OCI-LY1 (cell line): ENCODE data around the gene FAS.

Source experiments
- H2AFZ ChIP-seq: fragments of 200-600 bp; sonication (generic), shearing (Covaris generic); 2 replicates; pipeline ENCODE4 v1.6.0; 2014; ENCODE audit warnings: antibody characterized with exemption, mild to moderate bottlenecking, low read length
- H3F3A ChIP-seq: fragments of 200-600 bp; sonication (generic), shearing (Covaris generic); 2 replicates; pipeline ENCODE4 v1.6.0; 2014; ENCODE audit warnings: mild to moderate bottlenecking, antibody characterized with exemption, low read length, moderate library complexity; ENCODE audit not compliant: insufficient read depth
- H3K27ac ChIP-seq: fragments of 200-600 bp; sonication (generic); 2 replicates; pipeline ENCODE4 v1.5.1; 2014; ENCODE audit warnings: low read length, mixed run types, mild to moderate bottlenecking, low read depth; ENCODE audit not compliant: poor library complexity, severe bottlenecking
- H3K27me3 ChIP-seq: fragments of 200-600 bp; sonication (generic); 2 replicates; pipeline ENCODE4 v1.6.0; 2014; ENCODE audit warnings: antibody characterized with exemption, mild to moderate bottlenecking, low read length, moderate library complexity; ENCODE audit not compliant: insufficient read depth
- H3K36me3 ChIP-seq: fragments of 200-600 bp; sonication (generic); 2 replicates; pipeline ENCODE4 v1.6.1; 2014; ENCODE audit warnings: mild to moderate bottlenecking, antibody characterized with exemption, low read length, moderate library complexity, mixed read lengths; ENCODE audit not compliant: insufficient read depth
- H3K4me1 ChIP-seq: fragments of 200-600 bp; sonication (generic); 2 replicates; pipeline ENCODE4 v1.5.1; 2014; ENCODE audit warnings: mild to moderate bottlenecking, low read length, moderate library complexity; ENCODE audit not compliant: insufficient read depth, severe bottlenecking
- H3K4me2 ChIP-seq: fragments of 200-600 bp; sonication (generic), shearing (Covaris generic); 2 replicates; pipeline ENCODE4 v1.6.1; 2014; ENCODE audit warnings: low read length
- H3K4me3 ChIP-seq: fragments of 200-600 bp; sonication (generic); 2 replicates; pipeline ENCODE4 v1.5.1; 2014; ENCODE audit warnings: low read length, low read depth, mild to moderate bottlenecking, mixed read lengths; ENCODE audit not compliant: poor library complexity, severe bottlenecking
- H3K79me2 ChIP-seq: fragments of 200-600 bp; shearing (Covaris generic); 2 replicates; pipeline ENCODE4 v1.6.1; 2016; ENCODE audit warnings: mixed run types, low read length, mixed read lengths; ENCODE audit not compliant: insufficient read depth
- H3K9ac ChIP-seq: fragments of 200-600 bp; sonication (generic), shearing (Covaris generic); 2 replicates; pipeline ENCODE4 v1.6.1; 2014; ENCODE audit warnings: mild to moderate bottlenecking, low read length, mixed read lengths
- H3K9me2 ChIP-seq: fragments of 200-600 bp; sonication (generic), shearing (Covaris generic); 2 replicates; pipeline ENCODE4 v1.6.1; 2014; ENCODE audit warnings: low read depth, mild to moderate bottlenecking, low read length, mixed read lengths
- H3K9me3 ChIP-seq: fragments of 200-600 bp; shearing (Covaris generic); 2 replicates; pipeline ENCODE4 v1.6.1; 2014; ENCODE audit warnings: low read length, mixed read lengths
- H4K20me1 ChIP-seq: fragments of 200-600 bp; sonication (generic), shearing (Covaris generic); 2 replicates; pipeline ENCODE4 v1.6.0; 2016; ENCODE audit warnings: mild to moderate bottlenecking, low read length; ENCODE audit not compliant: insufficient read depth
- CTCF ChIP-seq: fragments of 200-600 bp; sonication (generic), shearing (Covaris generic); IDR thresholded peaks from 2 replicates; pipeline ENCODE4 v1.5.1; 2017; ENCODE audit warnings: mild to moderate bottlenecking, antibody characterized with exemption, low read length, moderate library complexity, mixed read lengths
- EZH2 ChIP-seq: fragments of 200-600 bp; sonication (generic), shearing (Covaris generic); IDR thresholded peaks from 2 replicates; pipeline ENCODE4 v1.8.0; 2017; ENCODE audit warnings: borderline replicate concordance, mixed run types, mild to moderate bottlenecking, antibody characterized with exemption, low read length, moderate library complexity, mixed read lengths

FAS gene

GRCh38 chr10:88962336-88962735 lies 28.3 kb upstream of the FAS start:
- TF ChIP-seq EZH2 = no peak
- no peak for TF ChIP-seq CTCF
- no peaks in the 10 kb centered on the region for H4K20me1 ChIP-seq
- no peak overlapping the region for H3K27ac ChIP-seq
- H3K9ac ChIP-seq = no peak overlapping the region
- H3K36me3 ChIP-seq = no peaks in the 10 kb centered on the region
- no peak overlapping the region for H3K4me2 ChIP-seq
- H3K9me3 ChIP-seq = no peaks in the 10 kb centered on the region
- no peaks in the 10 kb centered on the region for H3K27me3 ChIP-seq
- no peak overlapping the region for H3K4me3 ChIP-seq
- H2AFZ ChIP-seq = no peak overlapping the region
- no peaks in the 10 kb centered on the region for H3K9me2 ChIP-seq
- no peaks in the 10 kb centered on the region for H3K79me2 ChIP-seq
- H3K4me1 ChIP-seq = no peaks in the 10 kb centered on the region
- H3F3A ChIP-seq = no peaks in the 10 kb centered on the region

- Histone ChIP-seq H3K27ac (no peak overlapping the region), H3K27me3 (no peaks in the 10 kb centered on the region), H3K4me3 (no peak overlapping the region), H3K36me3 (no peaks in the 10 kb centered on the region), H2AFZ (no peak overlapping the region), H3K9ac (no peak overlapping the region), H3K4me2 (no peak overlapping the region), H3K79me2 (no peaks in the 10 kb centered on the region), H3K9me3 (no peaks in the 10 kb centered on the region), H3K9me2 (no peaks in the 10 kb centered on the region), H3F3A (no peaks in the 10 kb centered on the region), H4K20me1 (no peaks in the 10 kb centered on the region), H3K4me1 (no peaks in the 10 kb centered on the region)
- no peak for TF ChIP-seq EZH2
- TF ChIP-seq CTCF = no peak
These were observed 27.3 kb upstream of the FAS start for GRCh38 chr10:88963318-88963717.

- no peaks in the 10 kb centered on the region for H3K4me1 ChIP-seq
- H3K4me2 ChIP-seq = no peak overlapping the region
- no peak overlapping the region for H3K4me3 ChIP-seq
- H3K27ac ChIP-seq = no peak overlapping the region
- no peaks in the 10 kb centered on the region for H3K9me3 ChIP-seq
- no peak overlapping the region for H3K9ac ChIP-seq
- no peaks in the 10 kb centered on the region for H4K20me1 ChIP-seq
- no peaks in the 10 kb centered on the region for H3K27me3 ChIP-seq
- TF ChIP-seq EZH2 = no peak
- TF ChIP-seq CTCF = no peak
- H2AFZ ChIP-seq = no peak overlapping the region
- no peaks in the 10 kb centered on the region for H3F3A ChIP-seq
- H3K9me2 ChIP-seq = no peaks in the 10 kb centered on the region
- no peaks in the 10 kb centered on the region for H3K79me2 ChIP-seq
- H3K36me3 ChIP-seq = no peaks in the 10 kb centered on the region
These were observed 26.2 kb upstream of the FAS start for GRCh38 chr10:88964360-88964759.
